PFSK-1 (cell line): ENCODE results near the gene PRKD1.

Experiments used
- POLR2AphosphoS5 ChIP-seq: IDR thresholded peaks from 2 replicates; pipeline ENCODE4 v1.6.1; 2012; ENCODE audit warnings: low read depth, mild to moderate bottlenecking, control low read depth, low read length, moderate library complexity
- REST ChIP-seq, 2 experiments: IDR thresholded peaks; 2 replicates each; pipeline versions ENCODE4 v1.6.1 to v1.8.0; 2011 to 2012; ENCODE audit warnings: low read depth in 2 of 2, low read length in 2 of 2, control low read depth in 1 of 2, inconsistent platforms in 1 of 2, mild to moderate bottlenecking in 1 of 2, moderate library complexity in 1 of 2; ENCODE audit not compliant: insufficient read depth in 1 of 2
- SIN3A ChIP-seq: IDR thresholded peaks from 2 replicates; pipeline ENCODE4 v1.6.1; 2012; ENCODE audit warnings: mild to moderate bottlenecking, low read length, moderate library complexity, borderline replicate concordance; ENCODE audit not compliant: insufficient read depth
- TAF1 ChIP-seq: IDR thresholded peaks from 2 replicates; pipeline ENCODE4 v1.6.1; 2012; ENCODE audit warnings: low read length, control low read depth, borderline replicate concordance; ENCODE audit not compliant: insufficient read depth

GRCh38 chr14:29757188-29757680 lies 170.4 kb downstream of the PRKD1 start:
- no peak for TF ChIP-seq POLR2AphosphoS5
- no peak for TF ChIP-seq TAF1
- no peak for TF ChIP-seq SIN3A
- no peak for TF ChIP-seq REST (IDR thresholded peaks at IDR 0.05; ENCODE audit: insufficient read depth in 1 of 2, low read depth in 2 of 2, low read length in 2 of 2)
